CD4-positive, alpha-beta T cell treated with Interleukin-6 at 100 ng/mL for 8 hours (primary cell): ENCODE results near the gene RIOK2.
A peak's percentile ranks its signal among the peaks of the same experiment; 100 is the strongest.
"Not testable (repeated sequence)": the region's sequence is repeated elsewhere in the genome, so short reads cannot be mapped to it uniquely, and the experiment has no call there.

ENCODE experiments used
- DNase-seq: peaks from one replicate; pipeline ENCODE4 v3.0.0-alpha.2; 2020; ENCODE audit warnings: mixed read lengths, low spot score

The RIOK2 gene

GRCh38 chr5:97167435-97167834, 15.6 kb downstream of the RIOK2 start:
- DNase-seq, result no peak

- DNase-seq, result no peak
Observed at GRCh38 chr5:97165726-97166125, 17.3 kb downstream of the RIOK2 start.

- no peak for DNase-seq
Observed at GRCh38 chr5:97164846-97165245, 18.2 kb downstream of the RIOK2 start.

- no peak for DNase-seq
Observed at GRCh38 chr5:97163790-97164285, 19.2 kb downstream of the RIOK2 start.

- no peak for DNase-seq
Observed at GRCh38 chr5:97163360-97163764, 19.7 kb downstream of the RIOK2 start.

- peak; percentile 57 for DNase-seq
Observed at GRCh38 chr5:97162045-97162444, 21.0 kb downstream of the RIOK2 start.

GRCh38 chr5:97157689-97158088, 25.4 kb downstream of the RIOK2 start:
- DNase-seq, result no peak

- no peak for DNase-seq
Observed at GRCh38 chr5:97151370-97151769, 31.7 kb downstream of the RIOK2 start.

DNA sequence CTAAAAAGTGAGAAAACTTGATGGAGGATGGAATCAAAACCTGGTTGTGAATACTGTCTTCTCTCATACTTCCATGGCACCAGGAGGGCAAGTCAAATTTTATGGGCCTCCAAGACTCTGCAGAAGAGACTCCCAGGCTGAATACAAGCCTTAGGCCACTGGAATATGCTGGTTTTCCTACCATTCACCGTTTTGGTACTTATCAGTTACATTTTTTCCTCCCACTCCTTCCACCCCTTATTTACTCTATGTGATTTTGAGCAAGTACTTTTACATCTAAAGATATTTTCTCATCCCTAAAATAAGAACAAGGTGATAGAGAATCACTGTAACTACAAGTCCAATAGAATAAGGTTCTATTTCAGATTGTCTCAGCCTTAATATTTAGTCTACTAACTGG, 32.6 kb downstream of the RIOK2 start:
- no peak for DNase-seq

GRCh38 chr5:97149709-97150108, 33.3 kb downstream of the RIOK2 start:
- DNase-seq, result no peak

DNA sequence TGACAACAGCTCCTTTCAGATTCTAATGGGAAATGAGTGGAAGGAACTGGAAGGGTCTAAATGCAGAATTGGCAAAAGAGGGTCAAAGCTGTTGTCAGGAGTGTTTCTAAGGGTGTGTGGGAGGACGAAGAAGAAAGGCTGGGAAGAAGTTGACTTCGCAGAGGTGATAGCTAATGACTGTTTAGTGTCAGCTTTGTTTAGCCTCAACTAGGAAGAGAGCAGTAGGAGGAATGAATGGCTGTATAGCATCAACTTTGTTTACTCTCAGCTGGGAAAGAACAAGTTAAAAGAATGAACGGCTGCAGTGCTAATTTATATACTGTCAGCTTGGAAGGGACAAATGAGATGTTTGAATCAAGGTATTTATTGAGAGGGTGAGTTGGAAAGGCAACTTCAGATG, 34.8 kb downstream of the RIOK2 start:
- DNase-seq, result no peak

DNA sequence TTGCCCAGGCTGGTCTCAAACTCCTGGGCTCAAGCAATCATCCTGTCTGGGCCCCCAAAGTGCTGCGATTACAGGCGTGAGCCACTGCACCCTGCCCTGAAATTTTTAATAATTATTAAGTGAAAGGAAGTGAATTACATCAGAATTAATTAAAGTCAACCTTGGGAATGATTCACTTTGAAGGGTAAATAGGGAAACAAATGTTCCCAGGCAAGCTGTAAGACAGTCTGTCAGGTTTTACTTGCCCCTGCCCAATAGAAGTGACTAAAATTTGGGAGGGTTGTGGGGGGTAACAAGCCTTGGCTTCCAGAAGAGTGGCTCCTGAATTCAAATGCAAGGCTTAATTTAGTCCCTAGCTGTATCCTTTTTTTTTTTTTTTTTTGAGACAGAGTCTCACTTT, 39.3 kb downstream of the RIOK2 start:
- DNase-seq, result no peak

DNA sequence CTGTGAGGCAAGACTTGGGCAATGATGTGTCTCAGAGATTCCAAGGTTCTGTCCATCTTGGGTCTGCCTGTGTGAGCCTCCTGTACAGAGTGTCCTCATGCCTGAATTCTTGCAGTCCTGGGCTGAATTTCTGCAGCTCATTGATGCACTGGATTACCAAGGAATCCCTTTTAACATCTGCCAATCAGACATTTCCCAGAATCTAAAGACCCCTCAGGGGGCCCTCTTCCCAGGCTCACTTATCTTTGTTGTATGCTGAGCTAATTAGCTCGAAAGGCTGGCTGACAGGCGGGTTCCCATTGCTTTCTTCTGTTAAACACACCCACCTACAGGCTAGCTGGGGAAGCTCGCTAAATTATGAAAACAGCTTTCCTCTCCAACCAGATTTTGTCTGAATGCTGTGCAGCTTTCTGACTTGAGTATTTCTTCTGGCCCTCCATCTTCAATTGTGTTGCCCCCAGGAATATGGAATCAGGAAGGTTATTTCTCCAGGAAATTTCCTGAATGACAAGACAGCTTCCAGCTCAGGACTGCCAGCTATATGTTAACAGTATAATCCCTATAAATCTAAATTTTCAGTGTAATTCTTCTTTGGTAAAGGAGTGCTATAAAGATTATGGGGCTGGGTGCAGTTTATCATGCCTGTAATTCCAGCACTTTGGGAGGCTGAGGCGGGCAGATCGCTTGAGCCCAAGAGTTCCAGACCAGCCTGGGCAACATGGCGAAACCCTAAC, 40.4 kb downstream of the RIOK2 start, which contains the start of gene LIX1:
Gene LIX1 (minus strand): TSS at position 91 of the 734 bp plus-strand sequence. CDS start 35 bp downstream, at position 56.
- peak; percentile 8 for DNase-seq

GRCh38 chr5:97141539-97141938, 41.5 kb downstream of the RIOK2 start:
- DNase-seq, result no peak

DNA sequence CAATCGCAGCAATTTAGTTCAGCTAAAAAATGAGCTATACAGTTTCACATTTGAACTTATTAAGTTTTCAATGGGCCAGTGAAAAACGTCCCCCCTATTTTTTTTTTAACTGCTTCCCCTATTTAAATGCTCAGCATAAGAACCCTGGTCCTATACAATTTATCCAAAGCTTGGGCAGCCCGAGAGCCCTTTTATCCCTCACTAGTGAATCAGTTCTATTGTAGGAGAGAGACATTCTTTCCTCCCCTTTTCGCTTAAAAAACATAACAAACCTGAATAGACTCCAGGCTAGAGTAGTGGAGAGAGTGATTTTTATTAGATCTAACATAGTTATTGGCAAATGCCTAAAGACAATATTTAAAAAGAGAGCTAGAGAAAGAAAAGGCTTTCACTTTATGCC, 42.0 kb downstream of the RIOK2 start:
- no peak for DNase-seq

- not testable (repeated sequence) for DNase-seq
Observed at GRCh38 chr5:97140250-97140649, 42.8 kb downstream of the RIOK2 start.

DNA sequence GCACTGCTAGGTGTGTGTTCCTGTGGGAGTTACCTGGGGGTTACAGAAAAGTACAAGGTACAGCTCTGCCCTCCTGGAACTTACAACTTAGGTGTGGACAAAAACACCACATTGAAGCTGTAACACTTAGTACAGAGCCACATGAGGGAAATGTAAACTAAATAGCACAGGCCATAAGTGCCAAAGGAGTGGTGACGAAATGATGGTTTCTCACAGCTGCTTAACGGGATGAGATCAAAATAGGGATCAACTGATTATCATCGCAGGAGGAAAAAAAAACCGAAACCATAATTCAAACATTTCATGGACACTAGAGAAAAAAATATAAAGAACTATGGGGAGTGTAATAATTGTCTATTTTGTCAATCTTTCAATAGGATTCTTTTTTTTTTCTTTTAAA, 46.6 kb downstream of the RIOK2 start:
- no peak for DNase-seq

DNA sequence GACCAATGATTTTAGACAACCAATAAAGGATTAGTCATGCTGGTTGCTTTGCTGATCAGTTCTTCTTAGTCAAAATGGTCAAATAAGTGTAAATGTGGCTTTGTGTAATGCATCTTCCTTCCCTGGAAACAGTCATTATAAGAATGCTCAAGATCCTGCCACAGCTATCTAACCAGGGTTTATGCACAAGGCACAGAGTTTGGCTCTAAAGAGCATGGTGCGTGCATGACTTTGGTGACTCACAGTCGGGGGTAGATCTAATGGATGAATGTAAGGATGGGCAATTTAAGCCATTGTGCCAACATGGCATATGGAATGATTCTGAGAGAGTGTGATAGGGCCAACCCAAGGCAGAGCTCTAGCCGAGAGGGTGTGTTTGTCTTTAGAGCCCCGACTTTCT, 47.2 kb downstream of the RIOK2 start:
- DNase-seq, result no peak

DNA sequence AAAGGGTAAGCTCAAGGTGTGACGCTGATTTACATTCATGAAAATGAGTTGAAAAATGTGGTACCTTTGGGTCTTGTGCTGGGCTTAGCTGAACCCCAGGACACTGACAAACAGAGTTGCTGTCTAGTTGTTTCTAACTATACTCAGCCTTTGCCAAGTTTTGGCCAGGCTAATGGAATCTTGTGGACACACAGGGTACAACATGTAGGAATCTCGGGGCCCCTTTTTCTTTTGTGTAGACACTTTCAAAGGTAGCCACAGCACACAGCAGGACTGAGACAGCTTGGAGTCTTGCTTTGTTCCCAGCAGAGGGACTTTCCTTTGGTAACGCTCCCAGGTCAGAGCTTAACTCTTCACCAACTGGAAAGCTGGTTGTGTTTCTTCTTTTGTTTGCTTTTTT, 48.4 kb downstream of the RIOK2 start:
- no peak for DNase-seq

GRCh38 chr5:97133101-97133500, 49.9 kb downstream of the RIOK2 start:
- no peak for DNase-seq

DNA sequence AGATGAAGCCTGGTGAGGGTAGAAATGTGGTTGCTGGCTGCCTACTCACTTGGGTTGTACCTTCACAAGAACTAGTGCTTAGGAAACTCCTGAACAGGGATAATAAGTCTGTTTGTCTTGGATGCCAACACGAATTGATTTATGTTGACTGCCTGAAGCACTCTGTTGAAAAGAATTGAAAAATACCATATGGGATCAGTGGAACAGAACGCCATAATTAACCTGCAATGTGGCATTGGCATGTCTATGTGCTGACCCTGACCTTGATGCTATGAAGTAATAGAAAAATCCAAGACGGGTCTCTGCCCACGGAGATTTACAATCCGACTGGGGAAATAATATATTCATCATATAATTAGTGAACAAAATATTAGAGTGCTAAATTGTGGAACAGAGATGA, 51.1 kb downstream of the RIOK2 start:
- no peak for DNase-seq

- no peak for DNase-seq
Observed at GRCh38 chr5:97131139-97131710, 51.8 kb downstream of the RIOK2 start.

DNA sequence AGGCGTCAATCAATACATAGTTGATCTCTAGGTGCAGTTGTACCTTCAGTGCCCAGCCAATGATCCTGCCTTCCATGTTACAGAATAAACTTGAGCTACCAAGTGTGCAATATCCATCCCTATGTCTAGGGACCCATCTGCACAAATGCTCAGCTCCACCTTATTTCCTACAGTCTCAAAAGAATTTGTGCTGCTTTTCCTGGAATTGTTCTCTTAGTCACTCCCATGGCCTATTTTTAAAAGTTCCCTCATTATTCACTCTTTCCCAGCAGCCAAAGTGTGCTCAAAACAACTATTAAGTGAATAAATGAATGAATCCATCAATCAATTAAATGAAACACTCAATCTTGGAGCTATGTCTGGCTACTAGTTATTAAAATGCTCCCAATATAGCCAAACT, 55.3 kb downstream of the RIOK2 start:
- no peak for DNase-seq
